M059J (cell line): ENCODE data around the gene PAK1. TPM values are rescaled to one million over a fixed set of nuclear protein-coding genes. Genes with fewer than 3 reads are reported as not detected.

ENCODE experiments used
- DNase-seq: peaks from one replicate; pipeline ENCODE4 v3.0.0-alpha.2; 2012; ENCODE audit warnings: low read depth
- total RNA-seq: library from RNA; depleted of rRNA; stranded (reverse); fragments of >200 nt; shearing (Covaris generic); gene quantifications from 2 replicates; pipeline ENCODE4 v1.2.3, GENCODE V29; 2014

The PAK1 gene
- total RNA-seq, 1 experiment from 2014 or later: 37.5 TPM

- no peak for DNase-seq
These were observed 778 bp upstream of the PAK1 start for GRCh38 chr11:77474684-77475060.

GRCh38 chr11:77472991-77473800 lies 698 bp downstream of the PAK1 start:
- peak; percentile 53 for DNase-seq

DNA sequence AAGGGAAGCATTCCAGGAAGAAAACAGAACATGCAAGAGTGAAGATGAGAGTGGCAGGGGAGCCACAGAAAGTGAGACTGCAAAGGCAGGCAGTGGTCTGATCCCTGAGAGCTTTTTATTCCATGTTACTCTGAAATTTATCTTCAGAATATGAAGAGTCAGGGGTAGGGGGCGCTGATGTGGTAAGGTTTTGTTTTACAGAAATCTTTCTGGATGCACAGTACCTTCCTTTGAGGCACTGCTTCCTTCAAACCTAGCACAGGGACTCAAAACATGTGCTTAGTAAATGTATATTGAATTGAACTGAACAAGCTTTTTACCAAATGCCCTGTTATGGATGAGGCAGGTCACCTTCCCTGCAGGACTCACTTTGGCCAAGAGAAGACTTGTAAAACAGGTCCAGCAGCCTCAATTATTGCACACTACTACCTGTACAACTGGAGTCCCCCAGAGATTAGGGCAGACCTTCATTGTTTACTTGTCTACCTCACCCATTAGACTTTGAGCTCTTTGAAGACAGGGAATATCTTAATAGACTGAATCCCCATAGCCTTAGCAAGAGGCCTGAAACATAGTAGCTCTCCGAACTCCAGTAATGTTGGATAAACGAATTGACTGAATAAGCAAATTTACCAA lies 2.2 kb downstream of the PAK1 start:
- no peak for DNase-seq

- DNase-seq: no peak
These were observed 2.9 kb downstream of the PAK1 start for GRCh38 chr11:77470971-77471370.

- no peak for DNase-seq
These were observed 3.4 kb downstream of the PAK1 start for GRCh38 chr11:77470504-77470903.

DNA sequence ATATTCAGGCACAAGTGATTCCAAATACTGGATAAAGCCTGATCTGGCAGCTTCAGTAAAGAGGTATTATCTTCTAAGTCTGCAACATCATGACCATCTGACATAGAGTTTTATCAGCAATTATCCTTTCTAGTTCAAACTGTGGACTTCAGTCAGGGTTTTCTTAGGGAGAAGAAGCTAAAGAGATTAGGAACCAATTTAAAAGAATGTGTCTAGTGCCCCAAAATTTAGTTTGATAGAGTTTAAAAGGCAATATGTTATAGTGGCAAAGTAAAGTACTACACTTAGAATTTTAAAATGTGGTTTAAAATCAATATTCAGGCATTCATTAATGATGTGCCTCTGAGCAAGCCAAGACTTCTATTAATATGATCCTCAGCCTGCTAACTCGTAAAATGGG lies 5.4 kb downstream of the PAK1 start:
- no peak for DNase-seq

GRCh38 chr11:77467993-77468392 lies 5.9 kb downstream of the PAK1 start:
- DNase-seq: no peak

- peak; percentile 28 for DNase-seq
These were observed 6.7 kb downstream of the PAK1 start for GRCh38 chr11:77467233-77467632.

DNA sequence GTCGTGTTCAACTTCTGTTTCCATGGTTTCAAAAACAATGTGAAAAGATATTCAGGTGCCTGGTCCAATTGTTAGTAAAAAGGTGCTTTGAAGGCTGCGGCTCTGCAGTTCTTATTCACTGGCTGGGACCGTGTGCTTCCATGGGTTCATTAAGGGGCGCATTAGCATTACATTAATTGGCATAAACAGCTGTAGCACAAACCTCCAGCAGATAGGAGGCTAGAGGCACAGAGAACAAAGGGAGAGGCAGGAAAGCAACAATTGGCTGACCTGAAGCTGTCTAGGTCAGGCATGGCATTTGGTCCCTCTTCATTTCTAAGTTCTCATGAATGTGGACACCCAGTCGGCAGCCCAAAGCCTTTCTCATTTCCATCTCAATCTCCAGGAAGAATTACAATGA lies 16.6 kb downstream of the PAK1 start:
- DNase-seq: no peak

GRCh38 chr11:77455740-77456139 lies 18.2 kb downstream of the PAK1 start:
- no peak for DNase-seq

- no peak for DNase-seq
These were observed 18.8 kb downstream of the PAK1 start for GRCh38 chr11:77454867-77455655.

DNA sequence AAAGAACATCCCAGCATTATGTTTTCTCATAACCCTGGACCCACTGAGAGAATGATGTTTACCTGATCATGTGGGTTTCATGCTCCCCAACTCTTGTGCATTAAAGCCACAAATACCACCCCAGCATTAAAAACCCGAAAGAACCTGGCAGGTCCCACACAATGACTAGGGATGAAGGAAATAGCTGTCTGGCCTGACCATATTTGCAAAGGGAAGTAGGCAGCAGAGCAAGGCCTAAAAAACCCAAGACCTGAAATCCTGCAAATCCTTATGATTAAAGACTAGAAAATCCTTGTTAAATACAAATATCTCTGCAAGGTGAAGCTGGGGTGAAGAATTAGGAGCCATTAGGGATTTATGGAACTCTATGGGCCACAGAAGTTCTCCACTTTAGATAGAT lies 23.7 kb downstream of the PAK1 start:
- DNase-seq: no peak

- no peak for DNase-seq
These were observed 24.1 kb downstream of the PAK1 start for GRCh38 chr11:77449784-77450183.

GRCh38 chr11:77449060-77449521 lies 24.8 kb downstream of the PAK1 start:
- no peak for DNase-seq

- DNase-seq: no peak
These were observed 25.6 kb downstream of the PAK1 start for GRCh38 chr11:77448269-77448668.

- DNase-seq: no peak
These were observed 26.8 kb downstream of the PAK1 start for GRCh38 chr11:77446911-77447629.

DNA sequence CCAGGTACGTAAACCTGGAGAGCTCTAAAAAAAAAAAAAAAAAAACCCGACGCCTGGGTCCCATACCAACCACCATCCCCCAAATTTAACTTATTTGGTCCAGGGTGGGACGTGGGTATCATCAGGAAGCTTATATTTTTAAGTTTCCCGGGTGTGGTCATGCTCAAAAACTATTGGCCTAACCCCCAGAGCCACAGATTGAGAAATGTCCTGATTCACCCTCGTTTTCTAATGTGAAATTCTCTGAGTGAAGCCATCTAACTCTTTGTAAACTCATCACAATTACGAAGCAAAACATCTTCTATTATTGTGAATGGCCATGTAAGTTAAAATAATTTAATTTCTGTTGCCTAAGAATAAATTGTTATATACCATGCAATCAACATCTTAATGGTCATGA lies 29.6 kb downstream of the PAK1 start:
- DNase-seq: no peak

- no peak for DNase-seq
These were observed 31.4 kb downstream of the PAK1 start for GRCh38 chr11:77442394-77443053.

DNA sequence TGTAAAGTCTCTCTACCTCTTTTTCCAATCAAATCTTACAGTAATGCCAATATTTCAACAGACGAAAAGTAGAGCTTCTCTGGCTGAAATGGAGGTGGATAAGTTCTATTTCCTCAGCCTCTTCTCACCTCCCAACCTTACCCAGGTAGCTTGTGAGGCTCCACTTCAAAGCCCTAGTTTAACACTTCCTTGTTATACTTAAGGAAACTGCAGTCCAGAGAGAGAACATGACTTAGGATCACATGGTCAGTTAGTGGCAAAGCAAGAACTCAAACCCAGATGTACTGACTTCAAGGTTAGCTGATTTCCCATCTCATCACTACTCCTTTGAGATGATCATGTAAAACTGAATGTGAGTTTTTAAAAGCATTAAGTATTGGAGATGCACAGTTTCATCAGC lies 32.5 kb downstream of the PAK1 start:
- no peak for DNase-seq

DNA sequence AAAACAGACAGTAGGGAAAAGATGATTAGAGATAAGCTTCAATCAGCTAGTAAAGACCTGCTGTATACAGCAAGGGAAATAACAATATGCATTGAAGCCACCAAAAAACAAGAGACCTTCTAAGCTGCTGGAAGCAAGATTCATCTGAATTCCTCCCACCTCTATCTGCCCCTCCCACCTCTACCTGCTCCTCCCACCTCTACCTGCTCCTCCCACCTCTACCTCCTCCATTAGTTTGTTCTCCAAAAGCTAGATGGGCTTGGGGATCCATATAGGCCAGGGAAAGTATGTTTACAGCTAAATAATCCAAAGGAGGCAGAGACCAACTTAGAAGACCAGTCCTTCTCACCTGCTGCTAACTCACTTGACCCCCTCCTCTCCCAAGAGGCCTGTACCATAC lies 33.2 kb downstream of the PAK1 start:
- DNase-seq: no peak

GRCh38 chr11:77438487-77438886 lies 35.4 kb downstream of the PAK1 start:
- DNase-seq: no peak
